Upper lobe of right lung (tissue), 1 donor: ENCODE data around the gene BEST4. TPM values are rescaled to one million over a fixed set of nuclear protein-coding genes. Genes with fewer than 3 reads are reported as not detected.
A peak's percentile ranks its signal among the peaks of the same experiment; 100 is the strongest.

ENCODE experiments used
- ATAC-seq: fragments of 200-7000 bp; cut with Tn5 transposase; one replicate; pipeline ENCODE4 v1.9.1; 2020; ENCODE audit warnings: mild to moderate bottlenecking, moderate library complexity
- DNase-seq: peaks from one replicate; pipeline ENCODE4 v3.0.0-alpha.2; 2020
- H3K27ac ChIP-seq: fragments of 200-600 bp; one replicate; pipeline ENCODE4 v1.8.0; 2022
- H3K27me3 ChIP-seq: fragments of 200-600 bp; one replicate; pipeline ENCODE4 v1.8.0; 2022; ENCODE audit warnings: mild to moderate bottlenecking
- H3K36me3 ChIP-seq: fragments of 200-600 bp; one replicate; pipeline ENCODE4 v1.8.0; 2022
- H3K4me1 ChIP-seq: fragments of 200-600 bp; one replicate; pipeline ENCODE4 v1.8.0; 2022
- H3K4me3 ChIP-seq: fragments of 200-600 bp; one replicate; pipeline ENCODE4 v1.8.0; 2022; ENCODE audit warnings: mild to moderate bottlenecking
- H3K9me3 ChIP-seq: fragments of 200-600 bp; one replicate; pipeline ENCODE4 v1.8.0; 2022
- CTCF ChIP-seq: fragments of 200-600 bp; IDR thresholded peaks from one replicate; pipeline ENCODE4 v1.8.0; 2022; ENCODE audit warnings: antibody characterized with exemption
- intact Hi-C: fragments of 100-400 bp; cut with DNase I; formaldehyde crosslinking; loops from one replicate; pipeline ENCODE4 v1.11.0; 2022
- total RNA-seq: library from RNA; stranded (reverse); fragmentation: NEBNext Ultra II Directional; extraction: Animal tissue kit (Norgen Biotek cat#: 25700); gene quantifications from one replicate; pipeline ENCODE4 v1.2.1, GENCODE V29; 2021
- donor health status: DM: no; HTN: yes; CAD: no; lungs with severe emphysema.

BEST4 gene
- total RNA-seq, 1 donor from 2014 or later, result not detected

GRCh38 chr1:44820328-44821239, 32.6 kb upstream of the BEST4 start:
- intact Hi-C loops, result no loop called here
- DNase-seq (no peak), ATAC-seq (peak; percentile 25)
- Histone ChIP-seq H3K9me3 (no peaks in the 10 kb centered on the region), H3K27me3 (no peaks in the 10 kb centered on the region), H3K27ac (peak overlapping the region; percentile 100), H3K4me3 (peak overlapping the region; percentile 66), H3K36me3 (no peaks in the 10 kb centered on the region), H3K4me1 (peaks cover 7% of the 10 kb centered on the region)
- TF ChIP-seq CTCF, result no peak

- Histone ChIP-seq H3K9me3 (no peaks in the 10 kb centered on the region), H3K36me3 (no peaks in the 10 kb centered on the region), H3K4me1 (peaks cover 7% of the 10 kb centered on the region), H3K27me3 (no peaks in the 10 kb centered on the region), H3K27ac (peak overlapping the region; percentile 100), H3K4me3 (peak overlapping the region; percentile 66)
- ATAC-seq (peak; percentile 91), DNase-seq (peak; percentile 91)
- TF ChIP-seq CTCF, result peak; percentile 12
- intact Hi-C loops, result no loop called here
These were observed 31.8 kb upstream of the BEST4 start for GRCh38 chr1:44819608-44820327.

- no peak for TF ChIP-seq CTCF
- H3K27ac ChIP-seq, result peak overlapping the region; percentile 100
- intact Hi-C loops, result no loop called here
- H3K36me3 ChIP-seq, result no peaks in the 10 kb centered on the region
- ATAC-seq, result no peak
- no peak for DNase-seq
- H3K4me1 ChIP-seq, result peaks cover 7% of the 10 kb centered on the region
- peak overlapping the region; percentile 66 for H3K4me3 ChIP-seq
- no peaks in the 10 kb centered on the region for H3K27me3 ChIP-seq
- no peaks in the 10 kb centered on the region for H3K9me3 ChIP-seq
These were observed 31.2 kb upstream of the BEST4 start for GRCh38 chr1:44819196-44819607.

- no peak overlapping the region for H3K4me3 ChIP-seq
- no peak for DNase-seq
These were observed 30.0 kb upstream of the BEST4 start for GRCh38 chr1:44817771-44818495.

More at GRCh38 chr1:44817771-44818495, 30.0 kb upstream of the BEST4 start:
- Histone ChIP-seq H3K36me3 (no peaks in the 10 kb centered on the region), H3K9me3 (no peaks in the 10 kb centered on the region), H3K27ac (no peak overlapping the region), H3K4me1 (peaks cover 18% of the 10 kb centered on the region), H3K27me3 (no peaks in the 10 kb centered on the region)
- intact Hi-C loops, result no loop called here
- ATAC-seq, result no peak
- TF ChIP-seq CTCF, result no peak
